GF-D8 (cell line): ENCODE data around the gene MRGPRE.

Source experiments
- DNase-seq: peaks from one replicate; lab custom pipeline; 2025; lab: John Stamatoyannopoulos, UW

Gene MRGPRE

DNA sequence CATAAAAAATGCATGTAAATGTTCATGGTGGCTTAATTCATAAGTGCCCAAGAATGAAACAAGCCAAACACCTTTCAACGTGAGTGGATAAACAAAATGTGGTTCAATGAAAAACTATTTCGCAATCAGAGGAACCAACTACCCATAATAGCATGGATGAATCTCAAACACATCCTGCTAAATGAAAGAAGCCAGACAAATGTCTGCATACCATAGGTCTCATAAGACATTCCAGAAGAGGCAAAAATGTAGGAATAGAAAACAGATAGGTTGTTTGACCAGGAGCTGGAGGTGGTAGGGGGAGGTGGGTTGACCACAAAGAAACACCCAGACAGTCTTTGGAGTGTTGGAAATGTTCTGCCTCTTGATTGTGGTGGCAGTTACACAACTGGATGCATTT lies 53.9 kb downstream of the MRGPRE start:
- no peak for DNase-seq

DNA sequence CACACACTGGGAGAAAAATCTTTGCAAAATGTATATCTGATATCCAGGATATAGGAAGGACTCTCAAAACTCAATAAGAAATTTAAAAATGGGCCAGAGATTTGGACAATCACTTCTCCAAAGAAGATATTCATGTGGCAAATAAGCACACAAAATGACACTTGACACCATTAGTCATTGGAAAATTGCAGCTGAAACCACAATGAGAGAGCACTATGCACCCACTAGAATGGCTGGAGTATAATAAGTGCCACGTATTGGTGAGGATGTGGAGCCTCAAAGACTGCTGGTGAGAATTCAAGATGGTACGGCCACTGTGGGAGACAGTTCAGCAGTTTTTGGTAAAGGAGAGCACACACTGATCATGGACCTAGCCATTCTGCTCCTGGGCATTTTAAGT lies 54.3 kb downstream of the MRGPRE start:
- DNase-seq: no peak
